Epithelial cell of proximal tubule (primary cell): ENCODE data around the gene PTCH1. TPM values are rescaled to one million over a fixed set of nuclear protein-coding genes. Genes with fewer than 3 reads are reported as not detected.

Source experiments
- DNase-seq: peaks from one replicate; pipeline ENCODE4 v3.0.0-alpha.2; 2011; ENCODE audit warnings: low read depth
- H3K4me3 ChIP-seq: 2 replicates; pipeline ENCODE4 v1.5.1; 2011; ENCODE audit warnings: low read depth, mild to moderate bottlenecking, low read length
- total RNA-seq: library from RNA; depleted of rRNA; stranded (reverse); fragments of >200 nt; gene quantifications from 2 replicates; pipeline ENCODE4 v1.2.3, GENCODE V29; 2015
- TF ChIP-seq, protein P1 (sequence below): conservative IDR thresholded peaks from 2 replicates; pipeline ENCODE4 v1.5.1; 2012; ENCODE audit warnings: low read depth, mild to moderate bottlenecking, low read length

Gene PTCH1
- total RNA-seq, 1 donor from 2014 or later: 3.5 TPM

DNA sequence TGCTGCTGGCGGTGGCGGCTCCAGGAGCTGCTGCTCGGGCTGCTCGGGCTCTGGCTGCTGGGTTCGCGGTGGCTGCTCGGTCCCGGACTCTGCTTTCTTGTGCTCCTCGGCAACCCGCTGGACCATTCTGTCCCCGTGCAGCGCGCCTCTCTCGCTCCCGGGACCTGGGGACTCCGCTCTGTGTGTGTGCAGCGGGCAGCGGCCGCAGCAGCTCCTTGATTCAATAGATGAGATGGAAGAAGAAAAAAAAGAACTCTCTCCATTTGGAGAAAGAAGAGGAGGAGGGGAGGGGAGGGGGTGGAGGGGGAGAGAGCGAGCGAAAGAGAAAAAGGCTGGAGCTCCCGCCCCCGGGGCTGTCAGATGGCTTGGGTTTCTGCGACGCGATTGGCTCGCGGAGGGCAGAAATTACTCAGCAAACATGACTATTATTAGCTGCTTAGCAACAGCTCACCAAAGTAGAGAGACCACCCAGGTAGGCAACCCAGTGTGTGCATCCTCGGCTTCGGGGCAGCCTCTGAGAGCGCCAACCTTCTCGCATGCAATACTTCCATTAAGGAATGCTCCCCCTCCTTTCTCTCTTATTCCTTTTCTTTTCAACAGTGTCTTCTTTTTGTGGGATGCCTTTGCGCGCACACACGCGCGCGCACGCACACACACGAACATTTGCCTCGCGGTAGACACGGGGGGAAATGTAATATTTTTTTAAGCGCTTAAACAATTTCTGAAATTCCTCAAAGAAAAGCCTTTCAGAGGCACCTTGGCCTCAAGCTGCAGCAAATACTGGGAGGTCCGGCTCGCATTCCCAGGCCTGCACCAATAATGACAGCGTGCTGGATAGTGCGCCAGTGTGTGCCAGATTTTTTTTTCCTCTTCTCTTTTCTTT lies 7.6 kb downstream of the PTCH1 start:
- peak overlapping the region; percentile 89 for H3K4me3 ChIP-seq
- DNase-seq: no peak
- TF ChIP-seq, protein P1, sequence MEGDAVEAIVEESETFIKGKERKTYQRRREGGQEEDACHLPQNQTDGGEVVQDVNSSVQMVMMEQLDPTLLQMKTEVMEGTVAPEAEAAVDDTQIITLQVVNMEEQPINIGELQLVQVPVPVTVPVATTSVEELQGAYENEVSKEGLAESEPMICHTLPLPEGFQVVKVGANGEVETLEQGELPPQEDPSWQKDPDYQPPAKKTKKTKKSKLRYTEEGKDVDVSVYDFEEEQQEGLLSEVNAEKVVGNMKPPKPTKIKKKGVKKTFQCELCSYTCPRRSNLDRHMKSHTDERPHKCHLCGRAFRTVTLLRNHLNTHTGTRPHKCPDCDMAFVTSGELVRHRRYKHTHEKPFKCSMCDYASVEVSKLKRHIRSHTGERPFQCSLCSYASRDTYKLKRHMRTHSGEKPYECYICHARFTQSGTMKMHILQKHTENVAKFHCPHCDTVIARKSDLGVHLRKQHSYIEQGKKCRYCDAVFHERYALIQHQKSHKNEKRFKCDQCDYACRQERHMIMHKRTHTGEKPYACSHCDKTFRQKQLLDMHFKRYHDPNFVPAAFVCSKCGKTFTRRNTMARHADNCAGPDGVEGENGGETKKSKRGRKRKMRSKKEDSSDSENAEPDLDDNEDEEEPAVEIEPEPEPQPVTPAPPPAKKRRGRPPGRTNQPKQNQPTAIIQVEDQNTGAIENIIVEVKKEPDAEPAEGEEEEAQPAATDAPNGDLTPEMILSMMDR: no peak

DNA sequence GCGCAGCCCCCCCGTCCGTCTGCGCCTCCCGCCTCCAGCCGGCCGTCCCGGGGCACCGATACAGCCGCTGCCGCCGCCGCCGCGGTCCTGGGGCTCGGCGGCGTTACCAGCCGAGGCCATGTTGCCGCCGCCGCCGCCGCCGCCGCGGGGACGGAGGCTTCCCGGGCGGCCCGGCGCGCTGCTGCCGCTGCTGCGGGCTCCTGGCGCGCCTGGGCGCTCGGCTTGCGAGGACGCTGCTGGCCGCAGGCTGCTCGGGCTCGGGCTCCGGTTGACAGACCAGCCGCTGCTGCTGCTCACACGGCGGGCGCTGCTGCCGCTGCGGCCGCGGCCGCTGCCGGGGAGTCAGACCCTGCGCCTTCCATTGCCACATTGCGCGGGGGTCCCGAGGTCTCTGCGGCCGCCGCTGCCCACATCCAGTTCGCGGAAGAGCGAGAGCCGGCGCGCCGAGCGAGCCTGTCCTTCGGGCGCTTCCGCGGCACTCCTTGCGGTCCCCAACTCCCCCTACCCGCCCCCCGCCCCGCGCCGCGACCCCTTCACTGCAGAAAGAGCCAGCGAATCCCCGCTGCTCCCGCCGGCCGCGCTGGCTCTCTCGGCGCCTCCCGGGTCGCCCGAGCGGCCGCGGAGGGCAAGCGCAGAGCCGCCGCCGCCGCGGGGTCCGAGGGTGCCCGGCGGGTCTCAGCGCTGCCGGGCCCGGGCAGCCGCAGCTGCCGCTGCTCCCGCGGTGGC lies 8.4 kb downstream of the PTCH1 start:
- H3K4me3 ChIP-seq: peak overlapping the region; percentile 89
- TF ChIP-seq, protein P1: no peak
- DNase-seq: no peak

DNA sequence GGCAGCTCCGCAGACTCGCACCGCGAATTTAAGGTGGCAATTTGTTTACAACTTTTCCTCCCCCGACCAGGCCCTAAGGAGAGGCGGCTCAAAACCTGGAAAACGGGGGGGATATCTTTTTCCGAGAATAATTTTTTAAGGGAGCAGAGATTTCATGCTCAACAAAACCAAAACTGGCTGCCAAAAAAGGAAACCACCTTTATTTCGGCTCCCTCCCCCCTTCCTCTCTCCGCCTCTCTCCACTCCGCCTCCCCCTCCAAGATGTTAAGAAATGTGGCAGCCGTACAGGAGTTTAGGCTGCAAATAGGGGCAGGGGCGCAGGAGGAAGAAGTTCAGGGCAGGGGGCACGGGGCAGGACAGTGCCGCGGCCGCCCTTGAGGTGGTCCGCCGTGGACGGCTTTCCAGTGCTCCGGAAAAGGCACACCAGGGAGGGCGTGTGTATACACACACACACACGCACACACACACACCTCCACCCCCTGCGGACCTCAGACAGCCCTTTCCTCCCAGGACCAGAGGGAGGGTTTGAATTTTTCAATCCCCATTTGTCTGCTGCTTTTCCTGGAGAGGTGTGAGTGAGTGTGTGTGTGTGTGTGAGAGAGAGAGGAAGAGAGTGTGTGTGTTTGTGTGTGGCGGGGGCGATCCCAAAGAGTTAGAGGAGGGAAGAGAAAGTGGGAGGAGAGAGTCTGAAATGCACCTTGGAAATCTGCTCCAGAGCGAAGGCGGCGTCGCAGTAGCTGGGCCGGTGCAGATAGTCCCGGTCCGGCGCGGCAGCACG lies 9.1 kb downstream of the PTCH1 start:
- DNase-seq: no peak
- TF ChIP-seq, protein P1: no peak
- peak overlapping the region; percentile 89 for H3K4me3 ChIP-seq

DNA sequence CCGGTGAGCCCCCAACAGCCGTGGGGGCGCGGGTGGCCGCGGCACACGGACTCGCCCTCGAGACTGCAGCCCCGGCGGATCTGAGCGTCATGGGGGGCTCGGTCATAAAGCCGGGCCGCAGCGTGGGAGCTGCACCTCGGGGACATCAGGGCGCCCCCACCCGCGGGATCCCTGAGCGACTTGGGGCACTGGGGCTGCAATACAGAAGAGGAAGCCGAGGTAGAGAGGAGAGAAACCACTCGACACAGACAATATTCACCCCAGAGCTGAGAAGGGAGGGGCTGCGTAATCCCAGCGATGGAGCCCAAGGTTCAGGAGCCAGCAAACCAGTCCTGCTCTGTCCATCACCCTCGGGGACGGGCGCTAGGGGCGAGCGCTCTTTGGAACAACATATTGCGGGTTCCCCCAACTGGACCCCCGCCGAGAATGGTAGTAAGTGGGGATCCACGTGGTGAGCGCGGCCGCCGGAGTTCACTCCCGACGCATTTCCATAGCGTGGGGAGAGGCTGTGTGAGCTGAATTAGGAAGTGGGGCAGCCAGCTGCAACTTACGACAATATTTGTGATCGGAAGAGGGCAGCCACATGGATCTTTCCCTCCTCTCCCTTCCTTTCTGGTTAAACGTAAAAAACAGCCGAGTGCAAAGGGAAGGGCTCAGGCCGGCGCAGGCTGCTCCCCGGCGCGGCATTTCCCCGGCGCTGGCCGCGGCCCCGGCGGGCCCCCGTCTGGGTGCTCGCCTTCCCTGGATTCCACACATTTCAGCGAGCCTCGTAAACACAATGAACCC lies 9.9 kb downstream of the PTCH1 start:
- H3K4me3 ChIP-seq: peak overlapping the region; percentile 89
- DNase-seq: no peak
- TF ChIP-seq, protein P1: no peak

DNA sequence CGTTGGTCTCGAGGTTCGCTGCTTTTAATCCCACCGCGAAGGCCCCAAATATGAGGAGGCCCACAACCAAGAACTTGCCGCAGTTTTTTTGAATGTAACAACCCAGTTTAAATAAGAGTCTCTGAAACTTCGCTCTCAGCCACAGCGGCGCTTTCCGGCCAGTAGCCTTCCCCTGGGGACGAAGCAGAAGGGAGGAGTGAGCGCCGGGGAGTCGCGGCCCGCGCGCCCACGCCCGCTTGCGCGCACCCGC lies 10.4 kb downstream of the PTCH1 start:
- TF ChIP-seq, protein P1: no peak
- peak overlapping the region; percentile 89 for H3K4me3 ChIP-seq
- no peak for DNase-seq

DNA sequence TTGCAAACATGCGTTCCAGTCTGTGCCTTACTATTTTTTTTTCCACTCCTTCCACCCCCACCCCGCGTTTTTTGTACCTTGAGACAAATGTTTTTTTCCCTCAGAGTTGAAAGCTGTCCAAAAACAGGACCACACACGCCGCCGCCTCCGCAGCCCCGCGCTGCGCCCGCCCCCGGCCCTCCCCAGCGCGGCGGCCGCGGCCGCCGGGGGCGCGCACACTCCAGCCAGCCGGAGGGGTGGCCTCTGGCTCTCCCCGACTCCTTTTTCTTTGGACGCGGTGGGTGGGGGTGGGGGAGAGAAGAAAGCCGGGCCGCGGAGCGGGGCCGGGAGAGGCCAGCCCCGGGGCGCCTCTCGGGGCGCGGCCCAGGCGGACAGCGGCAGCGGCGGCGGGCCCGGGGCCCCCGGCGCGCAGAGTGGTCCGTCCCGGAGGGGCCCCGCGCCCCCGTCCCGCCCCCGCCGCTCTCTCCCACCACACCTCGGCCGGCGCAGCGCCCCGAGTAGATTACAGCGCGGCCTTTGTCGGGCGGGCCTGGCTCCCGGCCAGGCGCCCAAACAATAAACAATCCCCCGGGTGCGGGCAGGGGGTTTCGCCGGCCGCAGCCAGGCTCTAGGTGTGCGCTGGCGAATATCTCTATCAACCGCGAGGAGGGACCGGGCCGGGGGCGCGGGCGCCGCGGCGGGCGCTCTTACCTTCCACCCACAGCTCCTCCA lies 10.9 kb downstream of the PTCH1 start:
- TF ChIP-seq, protein P1: no peak
- H3K4me3 ChIP-seq: peak overlapping the region; percentile 89
- DNase-seq: no peak
